ENCODE data around the gene TTC13.

The TTC13 gene

GRCh38 chr1:230966358-230966873 lies 12.2 kb downstream of the TTC13 start:
- no peak for TF ChIP-seq CTCF (IDR thresholded peaks at IDR 0.05; ENCODE audit: low read depth, low read length)
- no peak overlapping the region for H3K4me3 ChIP-seq (ENCODE audit: low read depth, low read length)

- H3K4me3 ChIP-seq (ENCODE audit: low read depth, low read length), result no peak overlapping the region
- TF ChIP-seq CTCF (IDR thresholded peaks at IDR 0.05; ENCODE audit: low read depth, low read length), result no peak
These were observed 13.1 kb downstream of the TTC13 start for GRCh38 chr1:230965535-230965934.

GRCh38 chr1:230964896-230965295 lies 13.8 kb downstream of the TTC13 start:
- no peak for TF ChIP-seq CTCF (IDR thresholded peaks at IDR 0.05; ENCODE audit: low read depth, low read length)

GRCh38 chr1:230958370-230958769 lies 20.3 kb downstream of the TTC13 start:
- no peak overlapping the region for H3K4me3 ChIP-seq (ENCODE audit: low read depth, low read length)
- TF ChIP-seq CTCF (IDR thresholded peaks at IDR 0.05; ENCODE audit: low read depth, low read length), result no peak

More at GRCh38 chr1:230964896-230965295, 13.8 kb downstream of the TTC13 start:
- H3K4me3 ChIP-seq (ENCODE audit: low read depth, low read length), result no peak overlapping the region

- no peak for TF ChIP-seq CTCF (IDR thresholded peaks at IDR 0.05; ENCODE audit: low read depth, low read length)
- no peak overlapping the region for H3K4me3 ChIP-seq (ENCODE audit: low read depth, low read length)
These were observed 21.1 kb downstream of the TTC13 start for GRCh38 chr1:230957580-230957989.

- no peak for TF ChIP-seq CTCF (IDR thresholded peaks at IDR 0.05; ENCODE audit: low read depth, low read length)
- H3K4me3 ChIP-seq (ENCODE audit: low read depth, low read length), result no peak overlapping the region
These were observed 28.3 kb downstream of the TTC13 start for GRCh38 chr1:230950404-230950803.

- TF ChIP-seq CTCF (IDR thresholded peaks at IDR 0.05; ENCODE audit: low read depth, low read length), result no peak
- no peak overlapping the region for H3K4me3 ChIP-seq (ENCODE audit: low read depth, low read length)
These were observed 29.8 kb downstream of the TTC13 start for GRCh38 chr1:230948903-230949302.
